SK-N-SH (cell line): ENCODE measurements around the gene KIF3B. TPM values are rescaled to one million over a fixed set of nuclear protein-coding genes. Genes with fewer than 3 reads are reported as not detected.

Experiments
- CTCF ChIA-PET: fragments of 300-600, 350-600 bp; formaldehyde crosslinking; extraction: SDS; loops from one replicate; lab custom pipeline; 2021; lab: Yijun Ruan, JAX
- POLR2A ChIA-PET: fragments of 350-600 bp; sonication (Branson Sonifier 250); formaldehyde crosslinking; extraction: SDS; loops from one replicate; lab custom pipeline; 2020; ENCODE audit warnings: antibody characterized with exemption, inconsistent platforms; lab: Yijun Ruan, JAX
- DNase-seq: peaks from one replicate; pipeline ENCODE4 v3.0.0; 2012
- H2AFZ ChIP-seq: fragments of 200-600 bp; sonication (generic); 2 replicates; pipeline ENCODE4 v1.8.1; 2016; ENCODE audit warnings: antibody characterized with exemption, mild to moderate bottlenecking, low read depth
- H3F3A ChIP-seq: fragments of 200-600 bp; sonication (generic); replicated peaks from 2 replicates; pipeline ENCODE3; 2016; ENCODE audit warnings: antibody characterized with exemption, mild to moderate bottlenecking; ENCODE audit not compliant: insufficient read depth
- H3K27ac ChIP-seq, 2 experiments: fragments of 200-500 bp in 1 of 2; fragments of 200-600 bp in 1 of 2; sonication (Bioruptor generic) in 1 of 2; sonication (generic), shearing (Covaris generic) in 1 of 2; 2 replicates each; pipeline versions ENCODE4 v1.5.1 to v1.6.1; 2014 to 2016; ENCODE audit warnings: low read depth in 2 of 2, inconsistent platforms in 1 of 2, low read length in 1 of 2, mild to moderate bottlenecking in 1 of 2, mixed read lengths in 1 of 2
- H3K27me3 ChIP-seq: fragments of 200-600 bp; sonication (generic), shearing (Covaris generic); 2 replicates; pipeline ENCODE4 v1.6.1; 2016; ENCODE audit warnings: mixed run types; ENCODE audit not compliant: insufficient read depth
- H3K36me3 ChIP-seq, 2 experiments: fragments of 200-500 bp in 1 of 2; fragments of 200-600 bp in 1 of 2; sonication (Bioruptor generic) in 1 of 2; sonication (generic) in 1 of 2; replicated peaks in 1 of 2; 2 replicates each; pipeline versions ENCODE3 to v1.5.1; 2014 to 2016; ENCODE audit warnings: low read length in 1 of 2, mild to moderate bottlenecking in 1 of 2; ENCODE audit not compliant: insufficient read depth in 2 of 2, control insufficient read depth in 1 of 2
- H3K4me1 ChIP-seq, 2 experiments: fragments of 200-500 bp in 1 of 2; fragments of 200-600 bp in 1 of 2; sonication (Bioruptor generic) in 1 of 2; sonication (generic), shearing (Covaris generic) in 1 of 2; 2 replicates each; pipeline versions ENCODE4 v1.5.1 to v1.6.1; 2014 to 2016; ENCODE audit warnings: low read depth in 1 of 2, low read length in 1 of 2, mixed run types in 1 of 2; ENCODE audit not compliant: insufficient read depth in 2 of 2, control insufficient read depth in 1 of 2
- H3K4me2 ChIP-seq: fragments of 200-600 bp; sonication (generic), shearing (Covaris generic); 2 replicates; pipeline ENCODE4 v1.6.1; 2017; ENCODE audit warnings: mixed run types
- H3K4me3 ChIP-seq, 2 experiments: fragments of 200-500 bp in 1 of 2; fragments of 200-600 bp in 1 of 2; sonication (Bioruptor generic) in 1 of 2; sonication (generic), shearing (Covaris generic) in 1 of 2; 2 replicates each; pipeline versions ENCODE4 v1.5.1 to v1.8.1; 2014 to 2016; ENCODE audit warnings: low read depth in 2 of 2, inconsistent platforms in 1 of 2, low read length in 1 of 2, mild to moderate bottlenecking in 1 of 2, mixed read lengths in 1 of 2, moderate library complexity in 1 of 2
- H3K79me2 ChIP-seq: fragments of 200-600 bp; sonication (generic); 2 replicates; pipeline ENCODE4 v1.8.1; 2017; ENCODE audit warnings: mild to moderate bottlenecking; ENCODE audit not compliant: insufficient read depth
- H3K9ac ChIP-seq: fragments of 200-600 bp; sonication (generic); 2 replicates; pipeline ENCODE4 v1.6.1; 2017; ENCODE audit warnings: mixed run types
- H3K9me2 ChIP-seq: fragments of 200-600 bp; sonication (generic); 2 replicates; pipeline ENCODE4 v1.6.1; 2017; ENCODE audit warnings: mixed run types
- H3K9me3 ChIP-seq: fragments of 200-600 bp; sonication (generic); 2 replicates; pipeline ENCODE4 v1.6.1; 2017; ENCODE audit warnings: mixed run types, mild to moderate bottlenecking, moderate library complexity
- H4K20me1 ChIP-seq: fragments of 200-600 bp; sonication (generic); 2 replicates; pipeline ENCODE4 v1.6.1; 2017; ENCODE audit warnings: mild to moderate bottlenecking, mixed run types; ENCODE audit not compliant: insufficient read depth
- CTCF ChIP-seq: fragments of 200-600 bp; sonication (generic); IDR thresholded peaks from 2 replicates; pipeline ENCODE4 v1.6.1; 2017; ENCODE audit warnings: antibody characterized with exemption, mild to moderate bottlenecking, moderate library complexity
- EP300 ChIP-seq, 2 experiments: IDR thresholded peaks; 2 replicates each; pipeline versions ENCODE4 v1.4.0 to v1.6.1; 2012; ENCODE audit warnings: borderline replicate concordance in 1 of 2, low read depth in 1 of 2, low read length in 1 of 2
- FOSL2 ChIP-seq: IDR thresholded peaks from 2 replicates; pipeline ENCODE4 v1.4.0; 2012; ENCODE audit warnings: low read depth, mild to moderate bottlenecking, moderate library complexity, borderline replicate concordance
- FOXJ3 ChIP-seq: sonication (generic); formaldehyde crosslinking; IDR thresholded peaks from 2 replicates; pipeline ENCODE4 v1.5.1; 2020; ENCODE audit warnings: mild to moderate bottlenecking, missing genetic modification reagents
- GABPA ChIP-seq: IDR thresholded peaks from 2 replicates; pipeline ENCODE4 v1.4.0; 2012; ENCODE audit warnings: low read depth, mild to moderate bottlenecking
- IRF3 ChIP-seq: fragments of 150-350 bp; IDR thresholded peaks from 2 replicates; pipeline ENCODE4 v1.6.1; 2016; ENCODE audit warnings: mild to moderate bottlenecking, low read depth, low read length
- JUND ChIP-seq: IDR thresholded peaks from 2 replicates; pipeline ENCODE4 v1.4.0; 2012
- MAX ChIP-seq: IDR thresholded peaks from 2 replicates; pipeline ENCODE4 v1.4.0; 2012; ENCODE audit warnings: low read depth
- MXI1 ChIP-seq: IDR thresholded peaks from 2 replicates; pipeline ENCODE4 v1.6.1; 2012; ENCODE audit warnings: mild to moderate bottlenecking, low read depth, low read length, improper control_type of control experiment
- NRF1 ChIP-seq: IDR thresholded peaks from 2 replicates; pipeline ENCODE4 v1.6.1; 2012; ENCODE audit warnings: low read depth, mild to moderate bottlenecking, low read length
- RAD21 ChIP-seq: IDR thresholded peaks from 2 replicates; pipeline ENCODE4 v1.6.1; 2012; ENCODE audit warnings: mild to moderate bottlenecking, low read length
- RCOR1 ChIP-seq: fragments of 150-350 bp; IDR thresholded peaks from 2 replicates; pipeline ENCODE4 v1.6.1; 2017; ENCODE audit warnings: antibody characterized with exemption, low read length
- RXRA ChIP-seq: IDR thresholded peaks from 2 replicates; pipeline ENCODE4 v1.4.0; 2012; ENCODE audit warnings: low read depth, mild to moderate bottlenecking, borderline replicate concordance
- TCF12 ChIP-seq: IDR thresholded peaks from 2 replicates; pipeline ENCODE4 v1.4.0; 2012
- ZBTB33 ChIP-seq: IDR thresholded peaks from 2 replicates; pipeline ENCODE4 v1.4.0; 2012; ENCODE audit warnings: low read depth, borderline replicate concordance
- WGBS: methylation state at CpG from one replicate; pipeline ENCODE4 v1.1.6; 2017; ENCODE audit warnings: low lambda C conversion rate; 5-methylcytosine and 5-hydroxymethylcytosine counted together
- polyA plus RNA-seq, 3 experiments: library from polyadenylated mRNA; depleted of rRNA; stranded (reverse); fragments of >200 nt; gene quantifications; 2 replicates each; pipeline ENCODE4 v1.2.3, GENCODE V29; 2012

The KIF3B gene
- polyA plus RNA-seq, 1 of the 3 experiments (the other 2 are of a cell fraction), result 18.6 TPM

- no peaks in the 10 kb centered on the region for H3K4me1 ChIP-seq
- H3K9ac ChIP-seq, result no peak overlapping the region
- ChIA-PET POLR2A (no interaction called here), CTCF (no interaction called here)
- no peak overlapping the region for H2AFZ ChIP-seq
- H3K9me2 ChIP-seq, result no peaks in the 10 kb centered on the region
- peaks cover 63% of the 10 kb centered on the region for H3K79me2 ChIP-seq
- no peak for DNase-seq
- H3K9me3 ChIP-seq, result no peaks in the 10 kb centered on the region
- no peak overlapping the region for H3K27ac ChIP-seq
- H3F3A ChIP-seq, result peaks cover 2% of the 10 kb centered on the region
- H3K27me3 ChIP-seq, result no peaks in the 10 kb centered on the region
- WGBS, result 97% methylated on average over 1 of the region's 1 CpG
- H3K36me3 ChIP-seq, result peaks cover 0 to 10% of the 10 kb centered on the region in 2 experiments
- H3K4me2 ChIP-seq, result no peak overlapping the region
- H3K4me3 ChIP-seq, result no peak overlapping the region
- H4K20me1 ChIP-seq, result peaks cover 10% of the 10 kb centered on the region; the same call in 1 of the 2 replicates
- no peak for TF ChIP-seq ZBTB33
- no peak for TF ChIP-seq MAX
- no peak for TF ChIP-seq EP300 (IDR thresholded peaks at IDR 0.05; ENCODE audit: borderline replicate concordance in 1 of 2, low read depth in 1 of 2, low read length in 1 of 2)
Observed at GRCh38 chr20:32291166-32291565, 13.7 kb downstream of the KIF3B start.

- Histone ChIP-seq H4K20me1 (peaks cover 19% of the 10 kb centered on the region; the same call in 1 of the 2 replicates), H3K27ac (no peak overlapping the region), H3K4me2 (no peak overlapping the region), H3K36me3 (peaks cover 0 to 10% of the 10 kb centered on the region in 2 experiments), H3K4me1 (peaks cover 0 to 4% of the 10 kb centered on the region in 2 experiments; a peak in 1 of 4 replicates), H2AFZ (no peak overlapping the region), H3K27me3 (no peaks in the 10 kb centered on the region), H3K9me2 (no peaks in the 10 kb centered on the region), H3K4me3 (no peak overlapping the region), H3K9ac (no peak overlapping the region), H3F3A (peaks cover 5% of the 10 kb centered on the region), H3K9me3 (no peaks in the 10 kb centered on the region), H3K79me2 (peaks cover 69% of the 10 kb centered on the region)
- DNase-seq, result no peak
- WGBS, result 93% methylated on average over 8 of the region's 8 CpGs
- TF ChIP-seq RCOR1 (no peak), NRF1 (no peak), IRF3 (no peak), GABPA (no peak)
- ChIA-PET CTCF (no interaction called here), POLR2A (no interaction called here)
Observed at GRCh38 chr20:32292548-32292947, 15.1 kb downstream of the KIF3B start.

GRCh38 chr20:32294071-32294470 lies 16.6 kb downstream of the KIF3B start:
- Histone ChIP-seq H3K79me2 (peaks cover 70% of the 10 kb centered on the region), H4K20me1 (peaks cover 26% of the 10 kb centered on the region), H3K9me3 (no peaks in the 10 kb centered on the region), H3K4me3 (no peak overlapping the region), H3K36me3 (peaks cover 0 to 3% of the 10 kb centered on the region in 2 experiments), H3K27me3 (no peaks in the 10 kb centered on the region), H3K9ac (no peak overlapping the region), H3K27ac (no peak overlapping the region), H3F3A (peaks cover 5% of the 10 kb centered on the region), H2AFZ (no peak overlapping the region), H3K4me1 (peaks cover 0 to 4% of the 10 kb centered on the region in 2 experiments; a peak in 1 of 4 replicates), H3K9me2 (no peaks in the 10 kb centered on the region), H3K4me2 (no peak overlapping the region)
- CTCF ChIA-PET, result interaction anchor here (0.6 to 1.2 kb wide), 2 partner anchors 14 to 1144 kb away, joined by 3 read pairs; no protein-coding TSS in a partner anchor
- DNase-seq, result no peak
- POLR2A ChIA-PET, result no interaction called here
- TF ChIP-seq ZBTB33 (no peak), MXI1 (no peak), RXRA (no peak), CTCF (no peak), EP300 (IDR thresholded peaks at IDR 0.05; ENCODE audit: borderline replicate concordance in 1 of 2, low read depth in 1 of 2, low read length in 1 of 2) (no peak), JUND (no peak), FOSL2 (no peak), FOXJ3 (CRISPR knock-in tag) (no peak), RAD21 (no peak), TCF12 (no peak), GABPA (no peak), RCOR1 (no peak)
- 79% methylated on average over 4 of the region's 4 CpGs for WGBS
